Caki2 (cell line): ENCODE results near the gene CCT5. TPM values are rescaled to one million over a fixed set of nuclear protein-coding genes. Genes with fewer than 3 reads are reported as not detected.
A peak's percentile ranks its signal among the peaks of the same experiment; 100 is the strongest.

Source experiments
- DNase-seq: peaks from one replicate; pipeline ENCODE4 v3.0.0-alpha.2; 2015; ENCODE audit warnings: low read depth
- in situ Hi-C: cut with HindIII; loops from 2 replicates; pipeline ENCODE4 v1.10.0; 2016; ENCODE audit warnings: low sequenced_read_pairs, low pct_unique_long_range_greater_than_20kb, mixed read lengths
- total RNA-seq: library from RNA; depleted of rRNA; stranded (reverse); fragments of >200 nt; shearing (Covaris generic); gene quantifications from 2 replicates; pipeline ENCODE4 v1.2.3, GENCODE V29; 2014; ENCODE audit warnings: low replicate concordance

CCT5 gene
- total RNA-seq, 1 experiment from 2014 or later, result 700 TPM

GRCh38 chr5:10289991-10290390 is 39.9 kb downstream of the CCT5 start:
- no peak for DNase-seq
- in situ Hi-C loops, result no loop called here

GRCh38 chr5:10290438-10290837 is 40.4 kb downstream of the CCT5 start:
- in situ Hi-C loops, result no loop called here
- DNase-seq, result no peak

DNA sequence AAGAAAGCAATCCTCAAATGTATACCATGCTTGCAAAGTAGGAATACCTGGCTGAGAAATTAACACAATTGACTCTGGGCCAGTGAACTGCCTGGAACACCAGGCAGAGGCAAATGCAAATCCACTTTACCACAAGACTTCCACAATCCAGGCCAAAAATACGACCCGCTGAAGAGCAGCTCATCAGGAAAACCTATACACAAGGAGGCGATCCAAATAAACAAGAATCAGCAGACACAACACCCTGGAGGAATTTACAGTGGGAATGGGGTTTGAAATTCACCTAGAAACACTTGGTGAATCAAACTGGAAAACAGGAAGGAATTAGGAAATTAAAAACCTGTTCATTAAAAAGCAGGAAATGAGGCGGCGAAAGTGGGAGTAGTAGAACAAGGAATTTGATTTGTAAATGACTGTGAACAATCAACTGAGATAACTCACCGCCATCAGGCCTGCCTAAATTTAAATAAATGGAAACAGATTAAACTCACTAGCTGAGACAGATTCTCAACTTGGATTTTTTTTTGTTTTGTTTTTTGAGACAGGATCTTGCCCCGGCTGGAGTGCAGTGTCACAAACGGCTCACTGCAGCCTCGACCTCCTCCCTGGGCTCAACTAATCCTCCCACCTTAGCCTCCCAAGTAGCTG is 41.7 kb downstream of the CCT5 start:
- in situ Hi-C loops, result no loop called here

DNA sequence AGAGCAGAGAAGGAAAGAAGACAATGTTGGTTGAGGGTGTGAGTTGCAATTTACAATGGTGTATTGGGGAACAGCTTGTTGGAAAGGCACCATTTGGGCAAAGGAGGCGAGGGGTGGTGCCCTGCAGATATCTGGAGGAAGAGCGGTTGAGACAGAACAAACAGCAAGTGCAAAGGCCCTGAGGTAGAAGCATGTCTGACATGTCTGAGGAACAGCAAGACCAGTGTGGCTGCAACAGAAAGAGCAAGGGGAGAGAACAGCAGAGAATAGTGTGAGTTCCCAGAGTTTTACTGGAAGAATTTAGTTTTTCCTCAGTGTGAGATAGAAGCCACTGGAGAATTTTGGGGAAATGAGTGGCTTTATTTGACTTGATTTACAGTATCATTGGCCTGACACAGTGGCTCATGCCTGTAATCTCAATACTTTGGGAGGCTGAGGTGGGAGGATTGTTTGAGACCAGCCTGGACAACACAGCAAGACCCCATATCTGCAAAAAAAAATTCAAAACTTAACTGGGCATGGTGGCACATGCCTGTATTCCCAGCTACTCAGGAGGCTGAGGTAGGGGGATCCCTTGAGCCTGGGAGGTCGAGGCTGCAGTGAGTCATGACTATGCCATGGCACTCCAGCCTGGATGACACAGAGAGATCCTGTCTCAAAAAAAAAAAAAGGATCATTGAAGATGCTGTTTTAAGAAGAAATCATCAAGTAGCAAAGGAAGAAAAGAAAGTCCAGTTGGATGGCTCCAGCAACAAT is 44.0 kb downstream of the CCT5 start:
- DNase-seq, result no peak
- in situ Hi-C loops, result no loop called here

More for the DNA sequence above, 41.7 kb downstream of the CCT5 start:
- no peak for DNase-seq

DNA sequence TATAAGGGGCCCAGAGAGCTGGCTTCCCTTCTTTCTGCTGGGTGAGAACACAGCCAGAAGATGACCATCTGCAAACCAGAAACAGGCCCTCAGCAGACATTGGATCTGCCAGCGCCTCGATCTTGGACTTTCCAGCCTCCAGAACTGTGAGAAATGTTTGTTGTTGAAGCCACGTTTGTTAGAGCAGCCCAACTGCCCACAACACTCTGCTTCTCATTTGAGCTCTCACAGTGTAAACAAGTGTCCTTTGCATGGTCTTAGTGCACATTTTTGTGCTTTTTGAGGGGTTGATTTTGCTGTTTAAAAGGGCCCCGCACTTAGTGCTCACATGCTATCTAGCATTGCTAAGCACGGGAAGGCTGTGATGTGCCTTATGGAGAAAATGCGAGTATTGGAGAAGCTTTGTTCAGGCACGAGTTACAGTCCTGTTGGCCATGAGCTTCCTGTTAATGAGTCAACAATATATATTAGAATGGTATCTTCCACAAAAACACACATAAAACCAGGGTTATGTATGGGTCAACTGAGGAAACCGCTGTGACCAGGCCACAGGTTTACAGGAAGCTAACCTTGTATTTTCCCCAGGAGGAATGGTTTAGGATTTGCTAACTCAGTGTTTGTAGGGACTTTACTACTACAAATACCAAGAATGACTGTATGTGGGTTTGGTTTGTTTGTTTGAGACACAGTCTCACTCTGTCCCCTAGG is 45.7 kb downstream of the CCT5 start:
- peak; percentile 35 for DNase-seq

GRCh38 chr5:10297646-10298204 is 47.6 kb downstream of the CCT5 start:
- in situ Hi-C loops, result no loop called here
- no peak for DNase-seq

More for the DNA sequence above, 45.7 kb downstream of the CCT5 start:
- in situ Hi-C loops, result no loop called here

GRCh38 chr5:10300246-10300645 is 50.2 kb downstream of the CCT5 start:
- in situ Hi-C loops, result no loop called here
- DNase-seq, result no peak

DNA sequence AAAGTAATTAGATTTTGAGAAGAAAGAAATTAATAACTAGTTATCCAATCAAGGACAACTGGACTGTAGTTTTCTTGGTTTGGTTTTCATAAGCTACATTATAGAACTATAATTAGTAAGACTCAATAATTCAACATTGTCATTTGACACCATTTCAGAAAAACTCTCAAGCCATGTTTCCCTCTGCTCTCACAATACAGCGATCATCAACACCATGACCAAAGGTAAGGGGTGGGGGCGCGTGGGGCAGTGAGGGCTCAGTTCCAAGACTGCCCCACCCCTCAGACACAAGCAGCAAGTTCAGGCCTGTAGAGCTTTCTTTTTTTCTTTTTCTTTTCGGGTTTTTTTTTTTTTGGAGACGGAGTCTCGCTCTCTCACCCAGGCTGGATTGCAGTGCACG is 51.2 kb downstream of the CCT5 start:
- DNase-seq, result peak; percentile 55
- in situ Hi-C loops, result no loop called here

DNA sequence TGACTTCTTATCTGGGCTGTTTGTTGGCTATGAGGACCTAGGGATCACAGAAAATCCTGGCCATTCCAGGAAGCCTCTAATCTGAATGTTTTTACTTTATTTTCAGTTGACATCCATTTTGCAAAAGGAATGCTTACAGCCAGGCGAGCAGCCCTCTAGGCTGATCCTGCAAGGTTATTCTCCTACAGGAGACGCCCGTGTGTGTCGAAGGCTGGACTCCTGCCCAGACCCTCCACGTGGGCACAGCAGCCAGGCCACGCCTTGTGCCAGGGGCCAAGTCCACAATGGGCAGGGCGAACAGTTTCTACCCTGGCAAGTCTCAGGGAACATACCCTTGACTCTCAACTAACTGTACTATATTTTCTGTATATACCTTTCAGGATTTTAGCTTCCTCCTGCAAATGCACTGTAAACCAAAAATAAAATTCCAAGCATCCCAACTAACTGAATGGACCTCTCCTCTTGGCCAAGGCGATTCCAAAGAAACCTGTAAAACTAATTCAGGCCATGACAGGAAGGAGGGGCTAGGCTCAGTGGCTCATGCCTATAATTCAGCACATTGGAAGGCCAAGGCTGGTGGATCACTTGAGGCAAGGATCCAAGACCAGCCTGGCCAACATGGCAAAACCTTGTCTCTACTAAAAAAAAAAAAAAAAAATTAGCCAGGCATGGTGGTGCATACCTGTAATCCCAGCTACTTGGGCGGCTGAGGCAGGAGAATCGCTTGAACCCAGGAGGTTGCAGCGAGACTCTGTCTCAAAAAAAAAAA is 51.9 kb downstream of the CCT5 start:
- peak; percentile 83 for DNase-seq
- in situ Hi-C loops, result no loop called here

DNA sequence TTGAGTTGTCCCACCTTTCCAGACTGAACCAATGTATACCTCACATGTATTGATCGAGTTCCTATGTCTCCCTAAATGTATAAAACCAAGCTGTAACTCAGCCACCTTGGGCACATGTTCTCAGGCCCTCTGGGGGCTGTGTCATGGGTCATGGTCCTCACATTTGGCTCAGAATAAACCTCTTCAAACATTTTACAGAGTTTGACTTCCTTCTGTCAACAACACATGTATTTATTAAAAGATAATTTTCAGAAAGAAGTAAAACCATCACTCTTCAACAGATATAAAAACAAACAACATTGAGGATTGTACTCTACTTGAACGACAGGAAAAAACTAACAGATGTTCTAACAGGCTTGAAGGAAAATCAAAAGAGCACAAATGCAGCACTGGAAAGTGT is 53.1 kb downstream of the CCT5 start:
- in situ Hi-C loops, result no loop called here
- no peak for DNase-seq

DNA sequence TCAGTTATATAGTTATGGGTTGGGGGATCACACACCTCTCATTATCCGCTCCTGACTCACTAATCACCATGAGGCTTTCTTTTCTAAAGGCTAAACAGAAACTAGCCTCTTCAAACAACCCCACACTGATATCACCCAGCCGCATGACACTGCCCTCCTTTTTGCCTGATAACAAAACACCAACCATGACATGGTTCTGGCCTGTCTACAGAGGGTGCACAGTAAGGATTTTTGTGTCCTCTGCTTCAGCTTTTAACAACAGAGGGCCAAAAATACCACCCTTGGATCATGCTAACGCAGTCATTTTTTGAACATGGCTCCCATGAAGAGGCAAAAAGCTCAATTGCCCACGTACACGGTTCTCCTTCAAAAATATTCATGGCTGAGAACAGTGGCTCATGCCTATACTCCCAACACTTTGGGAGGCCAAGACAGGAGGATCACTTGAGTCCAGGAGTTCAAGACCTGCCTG is 53.7 kb downstream of the CCT5 start:
- in situ Hi-C loops, result no loop called here

GRCh38 chr5:10304932-10305331 is 54.9 kb downstream of the CCT5 start:
- peak; percentile 84 for DNase-seq
- in situ Hi-C loops, result no loop called here

More for the DNA sequence above, 53.7 kb downstream of the CCT5 start:
- no peak for DNase-seq

- in situ Hi-C loops, result no loop called here
- peak; percentile 45 for DNase-seq
These were observed 56.0 kb downstream of the CCT5 start for GRCh38 chr5:10306114-10306513.

- in situ Hi-C loops, result no loop called here
- DNase-seq, result peak; percentile 42
These were observed 56.7 kb downstream of the CCT5 start for GRCh38 chr5:10306806-10307205.

DNA sequence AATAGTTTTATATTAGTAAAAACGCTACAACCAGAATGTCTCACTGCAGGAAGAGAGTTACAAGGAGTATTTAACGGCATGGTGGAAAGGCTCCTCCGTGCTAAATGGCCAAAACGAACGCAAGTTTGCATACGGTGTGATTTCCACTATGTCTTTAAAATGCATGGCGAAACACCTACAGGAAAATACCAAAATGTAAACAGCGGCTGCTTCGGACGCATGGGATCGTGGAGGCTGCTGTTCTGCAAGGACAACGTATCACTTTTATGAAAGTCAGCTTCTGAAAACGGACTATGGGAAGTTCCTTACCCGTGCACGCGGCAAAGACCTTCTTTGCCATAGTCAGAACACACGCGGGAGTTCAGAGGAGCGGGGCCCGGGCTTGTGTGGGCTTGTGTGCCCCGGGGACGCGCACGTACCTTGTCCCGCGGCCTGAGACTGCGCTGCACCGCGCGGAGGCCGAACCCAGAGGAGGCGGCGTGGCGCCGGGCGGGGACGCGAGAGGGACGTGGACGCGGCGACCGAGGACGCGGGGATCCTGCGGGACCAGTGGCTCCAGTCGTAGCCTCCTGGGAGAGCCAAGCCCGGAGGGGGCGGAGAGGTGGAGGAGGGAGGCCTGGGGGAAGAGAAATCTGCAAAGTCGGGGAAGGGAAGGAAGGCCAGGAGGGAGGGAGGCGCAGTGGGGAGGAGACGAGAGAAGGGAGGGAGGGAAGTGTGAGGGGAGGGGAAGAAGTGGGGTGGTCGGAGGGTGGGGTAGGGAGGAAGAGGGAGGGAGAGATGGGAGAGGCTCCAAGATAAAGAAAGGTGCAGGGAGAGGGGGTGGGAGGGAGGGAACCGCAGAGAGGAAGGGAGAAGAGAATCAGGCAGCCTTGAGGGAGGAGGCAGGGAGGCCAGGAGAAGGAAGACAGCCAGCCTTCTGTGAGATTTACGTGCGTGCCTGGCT is 57.4 kb downstream of the CCT5 start, which contains the start of gene CMBL:
Gene CMBL (minus strand): TSS at position 697 of the 943 bp plus-strand sequence. CDS start 17,140 bp downstream, outside the sequence.
- DNase-seq, result peak; percentile 87
- in situ Hi-C loops, result no loop called here

DNA sequence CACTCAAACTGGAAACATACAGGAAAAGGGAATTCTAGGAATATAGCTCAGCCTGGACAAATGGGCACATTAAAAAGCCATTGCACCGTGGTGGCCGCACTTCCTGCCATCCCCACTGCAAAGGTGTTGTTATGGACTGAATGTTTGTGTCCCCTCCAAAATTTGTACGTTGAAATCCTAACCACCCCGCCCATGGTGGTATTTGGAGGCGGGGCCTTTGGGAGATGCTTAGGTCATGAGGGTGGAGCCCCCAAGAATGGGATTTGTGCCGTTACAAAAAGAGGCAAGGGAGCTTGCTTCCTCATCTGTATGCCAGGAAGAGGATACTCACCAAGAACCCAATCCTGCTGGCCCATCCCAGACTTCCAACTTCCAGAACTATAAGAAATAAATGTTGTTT is 58.8 kb downstream of the CCT5 start:
- DNase-seq, result no peak
- in situ Hi-C loops, result no loop called here
